Liver (tissue), 9 donors: ENCODE data around the gene P3H2. TPM values are rescaled to one million over a fixed set of nuclear protein-coding genes. Genes with fewer than 3 reads are reported as not detected.
"Not testable (repeated sequence)": the region's sequence is repeated elsewhere in the genome, so short reads cannot be mapped to it uniquely, and the experiment has no call there.

Experiments used
- DNase-seq: peaks from one replicate; pipeline ENCODE4 v3.0.0-alpha.2; 2017; ENCODE audit warnings: low spot score
- H3K27ac ChIP-seq, 2 donors: one replicate each; pipeline ENCODE4 v1.7.0; 2013; ENCODE audit warnings: inconsistent platforms in 2 of 2, low read length in 2 of 2, control low read depth in 1 of 2, low read depth in 1 of 2, mild to moderate bottlenecking in 1 of 2
- H3K27me3 ChIP-seq, 4 donors: one replicate each; pipeline versions ENCODE4 v1.6.1 to v1.7.0; 2013; ENCODE audit warnings: low read length in 3 of 4, inconsistent platforms in 1 of 4, mild to moderate bottlenecking in 1 of 4, moderate library complexity in 1 of 4; ENCODE audit not compliant: control insufficient read depth in 4 of 4, insufficient read depth in 4 of 4
- H3K36me3 ChIP-seq, 4 donors: one replicate each; pipeline versions ENCODE4 v1.6.1 to v1.7.0; 2013; ENCODE audit warnings: low read length in 3 of 4, mild to moderate bottlenecking in 3 of 4, low read depth in 1 of 4, moderate library complexity in 1 of 4; ENCODE audit not compliant: control insufficient read depth in 4 of 4, insufficient read depth in 3 of 4
- H3K4me1 ChIP-seq, 4 donors: one replicate each; pipeline versions ENCODE4 v1.6.1 to v1.7.0; 2013; ENCODE audit warnings: low read length in 3 of 4, mild to moderate bottlenecking in 3 of 4, moderate library complexity in 1 of 4; ENCODE audit not compliant: control insufficient read depth in 4 of 4, insufficient read depth in 4 of 4
- H3K4me3 ChIP-seq, 3 donors: one replicate each; pipeline versions ENCODE4 v1.6.1 to v1.7.0; 2013; ENCODE audit warnings: low read length in 3 of 3, control low read depth in 1 of 3, low read depth in 1 of 3, mild to moderate bottlenecking in 1 of 3
- H3K9ac ChIP-seq, 2 donors: one replicate each; pipeline ENCODE4 v1.7.0; 2013; ENCODE audit warnings: low read length in 2 of 2, mild to moderate bottlenecking in 2 of 2, moderate library complexity in 2 of 2, control low read depth in 1 of 2, low read depth in 1 of 2
- H3K9me3 ChIP-seq, 4 donors: one replicate each; pipeline versions ENCODE4 v1.6.1 to v1.7.0; 2013; ENCODE audit warnings: low read length in 3 of 4; ENCODE audit not compliant: control insufficient read depth in 4 of 4
- CTCF ChIP-seq: fragments of 150-350 bp; IDR thresholded peaks from 2 replicates; pipeline ENCODE4 v1.5.1; 2017; ENCODE audit warnings: improper control_type of control experiment, low read depth, low read length; ENCODE audit not compliant: missing input control
- FOXA2 ChIP-seq: IDR thresholded peaks from 2 replicates; pipeline ENCODE4 v1.6.1; 2016; ENCODE audit warnings: antibody characterized with exemption
- GABPA ChIP-seq, 2 donors: IDR thresholded peaks in 1 of 2; conservative IDR thresholded peaks in 1 of 2; 2 replicates each; pipeline ENCODE4 v1.6.1; 2016; ENCODE audit warnings: antibody characterized with exemption in 2 of 2, mild to moderate bottlenecking in 1 of 2, moderate library complexity in 1 of 2
- JUND ChIP-seq, 2 donors: IDR thresholded peaks; 2 replicates each; pipeline ENCODE4 v1.6.1; 2016; ENCODE audit warnings: antibody characterized with exemption in 2 of 2
- MAX ChIP-seq: IDR thresholded peaks from 2 replicates; pipeline ENCODE4 v1.6.1; 2016; ENCODE audit warnings: antibody characterized with exemption
- RAD21 ChIP-seq, 2 donors: IDR thresholded peaks; 2 replicates each; pipeline ENCODE4 v1.6.1; 2016; ENCODE audit warnings: antibody characterized with exemption in 2 of 2, mild to moderate bottlenecking in 2 of 2
- REST ChIP-seq: IDR thresholded peaks from 2 replicates; pipeline ENCODE4 v1.6.1; 2016; ENCODE audit warnings: antibody characterized with exemption, mild to moderate bottlenecking
- SP1 ChIP-seq: IDR thresholded peaks from 2 replicates; pipeline ENCODE4 v1.6.1; 2018; ENCODE audit warnings: antibody characterized with exemption, mild to moderate bottlenecking
- TAF1 ChIP-seq: conservative IDR thresholded peaks from 2 replicates; pipeline ENCODE4 v1.6.1; 2016; ENCODE audit warnings: antibody characterized with exemption, mild to moderate bottlenecking
- WGBS: extraction: QIAGEN DNeasy Blood & Tissue Kit; methylation state at CpG from one replicate; pipeline ENCODE4 v1.1.7; 2013; 5-methylcytosine and 5-hydroxymethylcytosine counted together
- polyA plus RNA-seq, 2 donors: library from polyadenylated mRNA; stranded (reverse) in 1 of 2; unstranded in 1 of 2; fragments of 200-250 nt in 1 of 2; fragments of >200 nt in 1 of 2; fragmentation: Nextera tagmentation in 1 of 2; extraction: Ambion mirVana in 1 of 2; gene quantifications; one replicate each; pipeline versions ENCODE4 v1.2.1 to v1.2.3, GENCODE V29; 2013 to 2015
- total RNA-seq, 2 donors: library from RNA; depleted of rRNA; stranded (reverse); fragments of >200 nt; gene quantifications; one replicate each; pipeline ENCODE4 v1.2.3, GENCODE V29; 2014
- donor health status: healthy.
- donor health status: healthy.
- donor health status: healthy.
- donor health status: healthy.
- donor health status: healthy.

P3H2 gene
- total and polyA plus RNA-seq, 4 donors, result 1.9 to 6.9 (median 4.1) TPM

- Histone ChIP-seq H3K36me3 (peaks cover 0 to 2% (median 0%) of the 10 kb centered on the region in 4 donors), H3K4me1 (peaks cover 0 to 2% (median 0%) of the 10 kb centered on the region in 4 donors), H3K9ac (no peak overlapping the region), H3K9me3 (no peaks in the 10 kb centered on the region), H3K27me3 (no peaks in the 10 kb centered on the region), H3K27ac (no peak overlapping the region), H3K4me3 (no peak overlapping the region)
- WGBS, result 94% methylated on average over 4 of the region's 4 CpGs
- no peak for DNase-seq
- TF ChIP-seq FOXA2 (no peak), SP1 (no peak), JUND (IDR thresholded peaks at IDR 0.05) (no peak)
Measured at GRCh38 chr3:189962466-189962865, 158.2 kb downstream of the P3H2 start.

- TF ChIP-seq TAF1, result no peak
- peak; percentile 52 for TF ChIP-seq MAX
- peak; percentile 24 to 39 for TF ChIP-seq JUND (IDR thresholded peaks at IDR 0.05)
- no peak for TF ChIP-seq REST
- no peak for TF ChIP-seq GABPA (IDR thresholded peaks at IDR 0.05 in 1 of 2, conservative IDR thresholded peaks at IDR 0.05 in 1 of 2)
- peak; percentile 95 to 96 for TF ChIP-seq RAD21 (IDR thresholded peaks at IDR 0.05)
- TF ChIP-seq SP1, result peak; percentile 73
- TF ChIP-seq CTCF, result peak; percentile 97
Measured at GRCh38 chr3:189961522-189962161, 159.1 kb downstream of the P3H2 start.

GRCh38 chr3:189961086-189961485 is 159.6 kb downstream of the P3H2 start:
- not testable (repeated sequence) for H3K27ac ChIP-seq, H3K9ac ChIP-seq, H3K4me3 ChIP-seq, H3K36me3 ChIP-seq, DNase-seq, H3K9me3 ChIP-seq, H3K4me1 ChIP-seq, H3K27me3 ChIP-seq
- WGBS, result 67% methylated on average over 10 of the region's 10 CpGs

More at GRCh38 chr3:189961522-189962161, 159.1 kb downstream of the P3H2 start:
- Histone ChIP-seq H3K4me3 (no peak overlapping the region), H3K27ac (no peak overlapping the region), H3K27me3 (no peaks in the 10 kb centered on the region), H3K9me3 (no peaks in the 10 kb centered on the region), H3K9ac (no peak overlapping the region), H3K4me1 (peaks cover 0 to 2% (median 0%) of the 10 kb centered on the region in 4 donors), H3K36me3 (peaks cover 0 to 2% (median 0%) of the 10 kb centered on the region in 4 donors)
- WGBS, result 1% methylated on average over 8 of the region's 8 CpGs
- peak; percentile 78 for DNase-seq
